Activated CD8-positive, alpha-beta T cell treated with anti-CD3 and anti-CD28 coated beads, Interleukin-2, amount 10 ng/mL, durations not matched to agents 7 days and 5 days (primary cell): ENCODE measurements around the gene PAX7. TPM values are rescaled to one million over a fixed set of nuclear protein-coding genes. Genes with fewer than 3 reads are reported as not detected.
"Not testable (repeated sequence)": the region's sequence is repeated elsewhere in the genome, so short reads cannot be mapped to it uniquely, and the experiment has no call there.

Source experiments
- ATAC-seq: fragments of 150-1000 bp; cut with Tn5 transposase; one replicate; pipeline ENCODE4 v1.10.0; 2021; ENCODE audit warnings: moderate library complexity
- CTCF ChIA-PET: fragments of 350-600 bp; sonication (Branson Sonifier 250); formaldehyde crosslinking; loops from one replicate; lab custom pipeline; 2021; ENCODE audit warnings: antibody characterized with exemption; lab: Charles Lee
- POLR2A ChIA-PET: fragments of 350-600 bp; sonication (Branson Sonifier 250); formaldehyde crosslinking; loops from one replicate; lab custom pipeline; 2021; ENCODE audit warnings: antibody characterized with exemption; lab: Charles Lee
- DNase-seq: peaks from one replicate; pipeline ENCODE4 v3.0.0-alpha.2; 2020
- H3K27ac Mint-ChIP-seq: one replicate; pipeline ENCODE4 v1.8.0; 2021; ENCODE audit warnings: mild to moderate bottlenecking, mixed read lengths
- H3K27me3 Mint-ChIP-seq: one replicate; pipeline ENCODE4 v1.8.0; 2021; ENCODE audit warnings: low read depth, mixed read lengths
- H3K36me3 Mint-ChIP-seq: one replicate; pipeline ENCODE4 v1.8.0; 2021; ENCODE audit warnings: low read depth, mixed read lengths
- H3K4me1 Mint-ChIP-seq: one replicate; pipeline ENCODE4 v1.8.0; 2021; ENCODE audit warnings: low read depth, mixed read lengths
- H3K4me3 Mint-ChIP-seq: one replicate; pipeline ENCODE4 v1.8.0; 2021; ENCODE audit warnings: mild to moderate bottlenecking, mixed read lengths
- H3K9me3 Mint-ChIP-seq: one replicate; pipeline ENCODE4 v1.8.0; 2022; ENCODE audit warnings: mixed read lengths; ENCODE audit not compliant: insufficient read depth
- total RNA-seq, 2 experiments: library from RNA; stranded (reverse); gene quantifications; one replicate each; pipeline ENCODE4 v1.2.3, GENCODE V29; 2021

The PAX7 gene
- total RNA-seq, 2 experiments from 2014 or later: not detected

GRCh38 chr1:18673976-18674375 lies 43.3 kb downstream of the PAX7 start:
- Mint-ChIP-seq H3K36me3 (no peaks in the 10 kb centered on the region), H3K9me3 (no peaks in the 10 kb centered on the region), H3K27me3 (peaks cover 16% of the 10 kb centered on the region), H3K27ac (no peak overlapping the region), H3K4me1 (no peaks in the 10 kb centered on the region), H3K4me3 (no peak overlapping the region)
- ChIA-PET CTCF (no interaction called here), POLR2A (no interaction called here)
- ATAC-seq (no peak), DNase-seq (no peak)

GRCh38 chr1:18676332-18676781 lies 45.7 kb downstream of the PAX7 start:
- DNase-seq (no peak), ATAC-seq (no peak)
- Mint-ChIP-seq H3K27ac (no peak overlapping the region), H3K4me1 (no peaks in the 10 kb centered on the region), H3K4me3 (no peak overlapping the region), H3K36me3 (no peaks in the 10 kb centered on the region), H3K27me3 (peaks cover 16% of the 10 kb centered on the region), H3K9me3 (no peaks in the 10 kb centered on the region)
- ChIA-PET CTCF (interaction anchor here (1.6 kb wide), 1 partner anchor 79 kb away, joined by 6 read pairs; no protein-coding TSS in a partner anchor), POLR2A (no interaction called here)

- ChIA-PET POLR2A (no interaction called here), CTCF (interaction anchor here (1.3 to 2.7 kb wide), 4 partner anchors 12 to 84 kb away, joined by 3 to 10 read pairs (median 4); no protein-coding TSS in a partner anchor)
- H3K27me3 Mint-ChIP-seq: peaks cover 2% of the 10 kb centered on the region
- no peaks in the 10 kb centered on the region for H3K36me3 Mint-ChIP-seq
- peak; percentile 31 for DNase-seq
- no peak for ATAC-seq
- no peak overlapping the region for H3K27ac Mint-ChIP-seq
- no peak overlapping the region for H3K4me3 Mint-ChIP-seq
- no peaks in the 10 kb centered on the region for H3K4me1 Mint-ChIP-seq
- no peaks in the 10 kb centered on the region for H3K9me3 Mint-ChIP-seq
These were observed 50.8 kb downstream of the PAX7 start for GRCh38 chr1:18681423-18681835.

GRCh38 chr1:18682375-18682774 lies 51.7 kb downstream of the PAX7 start:
- no peak overlapping the region for H3K27ac Mint-ChIP-seq
- H3K36me3 Mint-ChIP-seq: no peaks in the 10 kb centered on the region
- no peaks in the 10 kb centered on the region for H3K4me1 Mint-ChIP-seq
- ATAC-seq (no peak), DNase-seq (no peak)
- ChIA-PET CTCF (interaction anchor here (2.7 kb wide), 1 partner anchor 85 kb away, joined by 10 read pairs; no protein-coding TSS in a partner anchor), POLR2A (no interaction called here)
- H3K4me3 Mint-ChIP-seq: no peak overlapping the region
- peaks cover 2% of the 10 kb centered on the region for H3K27me3 Mint-ChIP-seq
- no peaks in the 10 kb centered on the region for H3K9me3 Mint-ChIP-seq

- DNase-seq: no peak
- no peak for ATAC-seq
- Mint-ChIP-seq H3K9me3 (no peaks in the 10 kb centered on the region), H3K36me3 (no peaks in the 10 kb centered on the region), H3K27ac (no peak overlapping the region), H3K27me3 (peaks cover 2% of the 10 kb centered on the region), H3K4me3 (no peak overlapping the region), H3K4me1 (no peaks in the 10 kb centered on the region)
- ChIA-PET POLR2A (no interaction called here), CTCF (interaction anchor here (0.9 kb wide), 1 partner anchor 87 kb away, joined by 3 read pairs; no protein-coding TSS in a partner anchor)
These were observed 53.7 kb downstream of the PAX7 start for GRCh38 chr1:18684303-18684702.

- CTCF ChIA-PET: interaction anchor here (2.1 kb wide), 1 partner anchor 89 kb away, joined by 10 read pairs; no protein-coding TSS in a partner anchor
- Mint-ChIP-seq H3K27ac (no peak overlapping the region), H3K4me3 (no peak overlapping the region), H3K4me1 (no peaks in the 10 kb centered on the region), H3K27me3 (peaks cover 2% of the 10 kb centered on the region), H3K36me3 (no peaks in the 10 kb centered on the region), H3K9me3 (no peaks in the 10 kb centered on the region)
- POLR2A ChIA-PET: no interaction called here
- DNase-seq: no peak
- no peak for ATAC-seq
These were observed 55.9 kb downstream of the PAX7 start for GRCh38 chr1:18686540-18686939.

- ChIA-PET POLR2A (no interaction called here), CTCF (no interaction called here)
- Mint-ChIP-seq H3K4me1 (no peaks in the 10 kb centered on the region), H3K27ac (no peak overlapping the region), H3K27me3 (peaks cover 5% of the 10 kb centered on the region), H3K36me3 (no peaks in the 10 kb centered on the region), H3K9me3 (no peaks in the 10 kb centered on the region), H3K4me3 (no peak overlapping the region)
- DNase-seq: no peak
- no peak for ATAC-seq
These were observed 56.6 kb downstream of the PAX7 start for GRCh38 chr1:18687273-18687672.

GRCh38 chr1:18691648-18692047 lies 61.0 kb downstream of the PAX7 start:
- Mint-ChIP-seq H3K27ac (no peak overlapping the region), H3K27me3 (peaks cover 10% of the 10 kb centered on the region), H3K4me3 (no peak overlapping the region), H3K9me3 (no peaks in the 10 kb centered on the region), H3K4me1 (no peaks in the 10 kb centered on the region), H3K36me3 (no peaks in the 10 kb centered on the region)
- DNase-seq (no peak), ATAC-seq (no peak)
- ChIA-PET CTCF (no interaction called here), POLR2A (interaction anchor here (0.6 kb wide), 1 partner anchor 16 kb away, joined by 3 read pairs; no protein-coding TSS in a partner anchor)

GRCh38 chr1:18693256-18694098 lies 62.8 kb downstream of the PAX7 start:
- Mint-ChIP-seq H3K27me3 (peaks cover 16% of the 10 kb centered on the region), H3K4me1 (no peaks in the 10 kb centered on the region)

GRCh38 chr1:18694289-18694688 lies 63.6 kb downstream of the PAX7 start:
- H3K27me3 Mint-ChIP-seq: peaks cover 16% of the 10 kb centered on the region
- CTCF ChIA-PET: interaction anchor here (0.6 kb wide), 1 partner anchor 729 kb away, joined by 3 read pairs; no protein-coding TSS in a partner anchor
- H3K27ac Mint-ChIP-seq, H3K4me1 Mint-ChIP-seq, H3K9me3 Mint-ChIP-seq, ATAC-seq, POLR2A ChIA-PET, H3K36me3 Mint-ChIP-seq, DNase-seq, H3K4me3 Mint-ChIP-seq: not testable (repeated sequence)

More at GRCh38 chr1:18693256-18694098, 62.8 kb downstream of the PAX7 start:
- POLR2A ChIA-PET: no interaction called here
- CTCF ChIA-PET: interaction anchor here (0.8 kb wide), 1 partner anchor 13 kb away, joined by 3 read pairs; no protein-coding TSS in a partner anchor
- no peak for ATAC-seq
- no peak for DNase-seq
- no peak overlapping the region for H3K27ac Mint-ChIP-seq
- H3K9me3 Mint-ChIP-seq: no peaks in the 10 kb centered on the region
- H3K36me3 Mint-ChIP-seq: no peaks in the 10 kb centered on the region
- no peak overlapping the region for H3K4me3 Mint-ChIP-seq

GRCh38 chr1:18697541-18697940 lies 66.9 kb downstream of the PAX7 start:
- no peak overlapping the region for H3K27ac Mint-ChIP-seq
- no peaks in the 10 kb centered on the region for H3K9me3 Mint-ChIP-seq
- POLR2A ChIA-PET: no interaction called here
- no peaks in the 10 kb centered on the region for H3K4me1 Mint-ChIP-seq
- ATAC-seq: no peak
- H3K4me3 Mint-ChIP-seq: no peak overlapping the region
- CTCF ChIA-PET: no interaction called here
- H3K36me3 Mint-ChIP-seq: no peaks in the 10 kb centered on the region
- peaks cover 15% of the 10 kb centered on the region for H3K27me3 Mint-ChIP-seq
- no peak for DNase-seq

GRCh38 chr1:18700530-18700929 lies 69.9 kb downstream of the PAX7 start:
- no peak overlapping the region for H3K4me3 Mint-ChIP-seq
- H3K27me3 Mint-ChIP-seq: peaks cover 21% of the 10 kb centered on the region
- H3K4me1 Mint-ChIP-seq: peaks cover 1% of the 10 kb centered on the region
- H3K9me3 Mint-ChIP-seq: no peaks in the 10 kb centered on the region
- ChIA-PET POLR2A (no interaction called here), CTCF (no interaction called here)
- no peak overlapping the region for H3K27ac Mint-ChIP-seq
- no peaks in the 10 kb centered on the region for H3K36me3 Mint-ChIP-seq
- ATAC-seq: no peak
- no peak for DNase-seq
